Mesothelial cell of epicardium (in vitro differentiated cells): ENCODE measurements around the gene SLC2A6. TPM values are rescaled to one million over a fixed set of nuclear protein-coding genes. Genes with fewer than 3 reads are reported as not detected.

Experiments used
- DNase-seq, 2 experiments: peaks; one replicate each; pipeline ENCODE4 v3.0.0; 2021; ENCODE audit warnings: low spot score in 2 of 2; ENCODE audit not compliant: unreplicated experiment in 2 of 2
- H3K27ac Mint-ChIP-seq: 2 replicates; pipeline ENCODE4 v1.8.0; 2021; ENCODE audit warnings: mixed read lengths
- H3K27me3 Mint-ChIP-seq: 2 replicates; pipeline ENCODE4 v1.8.0; 2021; ENCODE audit warnings: low read depth, mixed read lengths
- H3K36me3 Mint-ChIP-seq: 2 replicates; pipeline ENCODE4 v1.8.0; 2021; ENCODE audit warnings: mixed read lengths
- H3K4me1 Mint-ChIP-seq: 2 replicates; pipeline ENCODE4 v1.8.0; 2021; ENCODE audit warnings: mixed read lengths
- H3K4me3 Mint-ChIP-seq: 2 replicates; pipeline ENCODE4 v1.8.0; 2021; ENCODE audit warnings: mild to moderate bottlenecking, moderate library complexity, mixed read lengths
- H3K9me3 Mint-ChIP-seq: 2 replicates; pipeline ENCODE4 v1.8.0; 2021; ENCODE audit warnings: mixed read lengths
- total RNA-seq: library from RNA; stranded (reverse); gene quantifications from 3 replicates; pipeline ENCODE4 v1.2.1, GENCODE V29; 2021
- TF ChIP-seq, protein P1 (sequence below): fragments of 200-600 bp; sonication (generic); IDR thresholded peaks from one replicate; pipeline ENCODE4 v1.5.0; 2021; ENCODE audit warnings: antibody characterized with exemption; ENCODE audit not compliant: unreplicated experiment

SLC2A6 gene
- total RNA-seq, 1 donor from 2014 or later = 9.0 TPM

DNA sequence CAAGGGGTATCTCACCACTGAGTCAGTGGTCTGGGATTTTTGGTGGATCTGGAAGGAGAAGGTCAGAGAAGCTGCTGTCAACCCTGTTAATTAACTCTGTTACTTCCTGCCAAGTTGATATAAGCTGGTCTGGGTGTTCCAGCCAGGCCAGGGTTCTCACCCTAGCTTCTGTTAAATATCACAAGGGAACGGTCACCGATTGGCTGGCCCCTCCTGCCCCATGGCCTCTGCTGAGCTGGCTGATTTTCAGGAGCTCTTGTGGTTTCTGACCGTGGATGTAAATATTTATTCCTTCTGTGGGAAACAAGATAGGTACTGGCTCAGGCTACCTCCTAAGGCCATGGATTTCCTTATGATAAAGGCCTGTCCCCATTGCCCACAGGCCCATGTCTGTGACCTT lies 55.7 kb downstream of the SLC2A6 start:
- H3K27ac Mint-ChIP-seq = no peak overlapping the region

DNA sequence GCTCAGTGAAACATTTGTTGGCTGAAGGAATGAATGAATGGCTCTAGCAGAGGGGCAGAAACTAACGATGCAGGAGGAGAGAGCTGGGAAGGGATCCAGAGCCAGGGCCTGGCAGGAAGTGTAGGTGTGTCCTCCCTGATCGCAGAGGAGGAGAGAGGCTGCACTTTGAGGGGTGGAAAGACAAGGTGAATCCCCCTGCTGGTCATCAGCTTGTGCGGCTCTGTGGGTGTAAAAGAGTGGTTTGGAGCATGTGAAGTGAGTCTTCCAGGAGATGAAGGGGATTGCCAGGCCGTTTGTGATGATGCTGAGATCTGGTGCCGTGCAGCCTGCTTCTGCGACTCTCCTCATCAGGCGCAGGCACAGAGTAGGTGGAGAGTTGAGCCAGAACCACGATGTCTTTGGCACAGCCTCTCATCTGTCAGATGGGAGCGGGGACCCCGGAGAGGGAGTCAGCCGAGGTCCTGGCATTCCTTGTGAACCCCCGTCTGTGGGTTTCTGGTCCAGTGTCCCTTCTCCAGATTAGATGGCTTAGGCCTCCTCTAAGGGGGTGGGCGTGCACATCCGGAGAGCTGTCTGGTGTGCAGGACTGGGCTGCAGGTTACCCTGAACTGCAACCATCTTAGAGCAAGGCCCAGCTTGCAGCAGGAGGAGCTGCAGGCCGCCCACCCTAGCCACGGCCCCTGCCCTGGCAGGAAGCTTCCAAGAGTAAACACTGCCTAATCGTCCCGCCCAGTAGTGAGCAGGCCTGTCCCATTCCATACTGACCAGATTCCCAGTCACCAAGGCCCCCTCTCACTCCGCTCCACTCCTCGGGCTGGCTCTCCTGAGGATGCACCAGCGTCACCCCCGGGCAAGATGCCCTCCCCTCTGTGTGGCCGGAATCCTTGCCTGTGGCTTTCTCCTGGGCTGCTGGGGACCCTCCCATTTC lies 57.0 kb downstream of the SLC2A6 start, which contains the start of gene ADAMTS13:
Gene ADAMTS13, plus strand, starts transcription at position 753 of the 928 bp plus-strand sequence. Its CDS starts 77 bp downstream, at position 830.
- peaks cover 2% of the 10 kb centered on the region for H3K27me3 Mint-ChIP-seq
- peaks cover 16% of the 10 kb centered on the region for H3K4me1 Mint-ChIP-seq
- no peak for DNase-seq

More for the DNA sequence above, 55.7 kb downstream of the SLC2A6 start:
- TF ChIP-seq, protein P1, sequence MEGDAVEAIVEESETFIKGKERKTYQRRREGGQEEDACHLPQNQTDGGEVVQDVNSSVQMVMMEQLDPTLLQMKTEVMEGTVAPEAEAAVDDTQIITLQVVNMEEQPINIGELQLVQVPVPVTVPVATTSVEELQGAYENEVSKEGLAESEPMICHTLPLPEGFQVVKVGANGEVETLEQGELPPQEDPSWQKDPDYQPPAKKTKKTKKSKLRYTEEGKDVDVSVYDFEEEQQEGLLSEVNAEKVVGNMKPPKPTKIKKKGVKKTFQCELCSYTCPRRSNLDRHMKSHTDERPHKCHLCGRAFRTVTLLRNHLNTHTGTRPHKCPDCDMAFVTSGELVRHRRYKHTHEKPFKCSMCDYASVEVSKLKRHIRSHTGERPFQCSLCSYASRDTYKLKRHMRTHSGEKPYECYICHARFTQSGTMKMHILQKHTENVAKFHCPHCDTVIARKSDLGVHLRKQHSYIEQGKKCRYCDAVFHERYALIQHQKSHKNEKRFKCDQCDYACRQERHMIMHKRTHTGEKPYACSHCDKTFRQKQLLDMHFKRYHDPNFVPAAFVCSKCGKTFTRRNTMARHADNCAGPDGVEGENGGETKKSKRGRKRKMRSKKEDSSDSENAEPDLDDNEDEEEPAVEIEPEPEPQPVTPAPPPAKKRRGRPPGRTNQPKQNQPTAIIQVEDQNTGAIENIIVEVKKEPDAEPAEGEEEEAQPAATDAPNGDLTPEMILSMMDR = no peak
- peaks cover 11% of the 10 kb centered on the region for H3K4me1 Mint-ChIP-seq
- no peaks in the 10 kb centered on the region for H3K9me3 Mint-ChIP-seq
- peaks cover 16% of the 10 kb centered on the region for H3K27me3 Mint-ChIP-seq
- peaks cover 3% of the 10 kb centered on the region for H3K36me3 Mint-ChIP-seq
- no peak for DNase-seq
- H3K4me3 Mint-ChIP-seq = no peak overlapping the region

More for the DNA sequence above, 57.0 kb downstream of the SLC2A6 start, which contains the start of gene ADAMTS13:
- H3K36me3 Mint-ChIP-seq = no peaks in the 10 kb centered on the region
- H3K4me3 Mint-ChIP-seq = no peak within 1 kb of the TSS
- H3K9me3 Mint-ChIP-seq = no peaks in the 10 kb centered on the region
- H3K27ac Mint-ChIP-seq = no peak within 1 kb of the TSS
- TF ChIP-seq, protein P1 = no peak

Other genes starting within 250 kb of the SLC2A6 start
- 2.0 to 3.2 TPM (median 2.3 TPM) in 3 replicates for gene ABO, start 203.9 kb downstream of the SLC2A6 start, total RNA-seq
- gene SURF6, start 142.9 kb downstream of the SLC2A6 start, total RNA-seq = 22.8 to 25.6 TPM (median 24.9 TPM) in 3 replicates
- 35.1 to 39.4 TPM (median 36.0 TPM) in 3 replicates for gene MED22, start 131.0 kb downstream of the SLC2A6 start, total RNA-seq
- gene RPL7A, start 130.9 kb downstream of the SLC2A6 start, total RNA-seq = 2,220 to 2,356 TPM (median 2,311 TPM) in 3 replicates
- gene SURF1, start 122.6 kb downstream of the SLC2A6 start, total RNA-seq = 29.4 to 31.4 TPM (median 30.0 TPM) in 3 replicates
- gene SURF2, start 122.5 kb downstream of the SLC2A6 start, total RNA-seq = 10.3 to 12.7 TPM (median 12.1 TPM) in 3 replicates
- 147 to 152 TPM (median 149 TPM) in 3 replicates for gene SURF4, start 103.0 kb downstream of the SLC2A6 start, total RNA-seq
- gene STKLD1, start 102.7 kb downstream of the SLC2A6 start, total RNA-seq = 6.6 to 7.5 TPM (median 6.7 TPM) in 3 replicates
- gene REXO4, start 61.1 kb downstream of the SLC2A6 start, total RNA-seq = 26.1 to 28.2 TPM (median 27.0 TPM) in 3 replicates
- 20.7 to 21.6 TPM (median 21.3 TPM) in 3 replicates for gene ADAMTS13, start 56.7 kb downstream of the SLC2A6 start, total RNA-seq
- gene CACFD1, start 19.1 kb downstream of the SLC2A6 start, total RNA-seq = 35.4 to 44.5 TPM (median 40.2 TPM) in 3 replicates
- gene MYMK, start 45.9 kb upstream of the SLC2A6 start, total RNA-seq = not detected in 3 replicates
- 6.2 to 7.0 TPM (median 6.5 TPM) in 3 replicates for gene ADAMTSL2, start 55.6 kb upstream of the SLC2A6 start, total RNA-seq
- 0.22 to 0.72 TPM (median 0.72 TPM) in 3 replicates for gene FAM163B, start 130.3 kb upstream of the SLC2A6 start, total RNA-seq
- not detected in 3 replicates for gene DBH, start 157.3 kb upstream of the SLC2A6 start, total RNA-seq